Lower leg skin (tissue), 3 donors: ENCODE data around the gene LETM1.

Experiments used
- CTCF ChIP-seq, 3 donors: fragments of 450-650 bp; IDR thresholded peaks; one replicate each; pipeline ENCODE4 v1.5.1; 2016; ENCODE audit warnings: antibody characterized with exemption in 3 of 3, mild to moderate bottlenecking in 3 of 3, moderate library complexity in 2 of 3
- POLR2A ChIP-seq, 2 donors: fragments of 450-650 bp; IDR thresholded peaks; one replicate each; pipeline ENCODE4 v1.6.1; 2016 to 2017; ENCODE audit warnings: antibody characterized with exemption in 2 of 2, mild to moderate bottlenecking in 1 of 2, moderate library complexity in 1 of 2

- TF ChIP-seq CTCF (IDR thresholded peaks at IDR 0.05) (no peak), POLR2A (IDR thresholded peaks at IDR 0.05) (no peak)
Measured at GRCh38 chr4:1779588-1780382, 76.2 kb downstream of the LETM1 start.
